ENCODE results near the gene SNAI1.

SNAI1 gene

GRCh38 chr20:50015993-50016770 is 33.4 kb downstream of the SNAI1 start:
- CTCF ChIA-PET: interaction anchor here (1.7 kb wide), 1 partner anchor 55 kb away, joined by 7 read pairs; no protein-coding TSS in a partner anchor
- DNase-seq (ENCODE audit: extremely low spot score): no peak
- no peak for TF ChIP-seq CTCF (IDR thresholded peaks at IDR 0.05; ENCODE audit: control extremely low read depth, extremely low read depth, low read depth, missing control alignments)
- POLR2A ChIA-PET: no interaction called here

- no peak for DNase-seq (ENCODE audit: extremely low spot score)
- TF ChIP-seq CTCF (IDR thresholded peaks at IDR 0.05; ENCODE audit: control extremely low read depth, extremely low read depth, low read depth, missing control alignments): no peak
- ChIA-PET CTCF (interaction anchor here (1.2 kb wide), 1 partner anchor 38 kb away, joined by 6 read pairs; no protein-coding TSS in a partner anchor), POLR2A (no interaction called here)
Observed at GRCh38 chr20:50017160-50017559, 34.4 kb downstream of the SNAI1 start.

- no peak for DNase-seq (ENCODE audit: extremely low spot score)
- TF ChIP-seq CTCF (IDR thresholded peaks at IDR 0.05; ENCODE audit: control extremely low read depth, extremely low read depth, low read depth, missing control alignments): no peak
- ChIA-PET CTCF (interaction anchor here (1.2 kb wide), 1 partner anchor 39 kb away, joined by 6 read pairs; no protein-coding TSS in a partner anchor), POLR2A (no interaction called here)
Observed at GRCh38 chr20:50017576-50018248, 34.9 kb downstream of the SNAI1 start.

GRCh38 chr20:50019466-50020256 is 36.9 kb downstream of the SNAI1 start:
- no peak for DNase-seq (ENCODE audit: extremely low spot score)
- CTCF ChIA-PET: interaction anchor here (0.9 to 2.0 kb wide), 5 partner anchors 9 to 55 kb away, joined by 3 to 6 read pairs (median 4); no protein-coding TSS in a partner anchor
- POLR2A ChIA-PET: no interaction called here
- TF ChIP-seq CTCF (IDR thresholded peaks at IDR 0.05; ENCODE audit: control extremely low read depth, extremely low read depth, low read depth, missing control alignments): no peak

GRCh38 chr20:50020288-50020687 is 37.5 kb downstream of the SNAI1 start:
- TF ChIP-seq CTCF (IDR thresholded peaks at IDR 0.05; ENCODE audit: control extremely low read depth, extremely low read depth, low read depth, missing control alignments): no peak
- DNase-seq (ENCODE audit: extremely low spot score): no peak
- POLR2A ChIA-PET: no interaction called here
- CTCF ChIA-PET: interaction anchor here (1.3 to 2.0 kb wide), 3 partner anchors 21 to 51 kb away, joined by 4 to 6 read pairs (median 4); no protein-coding TSS in a partner anchor

- ChIA-PET CTCF (interaction anchor here (0.9 kb wide), 1 partner anchor 63 kb away, joined by 3 read pairs; no protein-coding TSS in a partner anchor), POLR2A (interaction anchor here (0.6 to 0.7 kb wide), 2 partner anchors 36 to 570 kb away, joined by 3 read pairs; no protein-coding TSS in a partner anchor)
- no peak for DNase-seq (ENCODE audit: extremely low spot score)
- no peak for TF ChIP-seq CTCF (IDR thresholded peaks at IDR 0.05; ENCODE audit: control extremely low read depth, extremely low read depth, low read depth, missing control alignments)
Observed at GRCh38 chr20:50022676-50023075, 39.9 kb downstream of the SNAI1 start.
